Measurements from ENCODE around the gene COL16A1. TPM values are rescaled to one million over a fixed set of nuclear protein-coding genes. Genes with fewer than 3 reads are reported as not detected.

The COL16A1 gene
- total and polyA plus RNA-seq, 2 of the 13 experiments (the other 11 are each of a cell fraction or from before 2014, with no cell fraction given) = 4.3 to 12.2 TPM

DNA sequence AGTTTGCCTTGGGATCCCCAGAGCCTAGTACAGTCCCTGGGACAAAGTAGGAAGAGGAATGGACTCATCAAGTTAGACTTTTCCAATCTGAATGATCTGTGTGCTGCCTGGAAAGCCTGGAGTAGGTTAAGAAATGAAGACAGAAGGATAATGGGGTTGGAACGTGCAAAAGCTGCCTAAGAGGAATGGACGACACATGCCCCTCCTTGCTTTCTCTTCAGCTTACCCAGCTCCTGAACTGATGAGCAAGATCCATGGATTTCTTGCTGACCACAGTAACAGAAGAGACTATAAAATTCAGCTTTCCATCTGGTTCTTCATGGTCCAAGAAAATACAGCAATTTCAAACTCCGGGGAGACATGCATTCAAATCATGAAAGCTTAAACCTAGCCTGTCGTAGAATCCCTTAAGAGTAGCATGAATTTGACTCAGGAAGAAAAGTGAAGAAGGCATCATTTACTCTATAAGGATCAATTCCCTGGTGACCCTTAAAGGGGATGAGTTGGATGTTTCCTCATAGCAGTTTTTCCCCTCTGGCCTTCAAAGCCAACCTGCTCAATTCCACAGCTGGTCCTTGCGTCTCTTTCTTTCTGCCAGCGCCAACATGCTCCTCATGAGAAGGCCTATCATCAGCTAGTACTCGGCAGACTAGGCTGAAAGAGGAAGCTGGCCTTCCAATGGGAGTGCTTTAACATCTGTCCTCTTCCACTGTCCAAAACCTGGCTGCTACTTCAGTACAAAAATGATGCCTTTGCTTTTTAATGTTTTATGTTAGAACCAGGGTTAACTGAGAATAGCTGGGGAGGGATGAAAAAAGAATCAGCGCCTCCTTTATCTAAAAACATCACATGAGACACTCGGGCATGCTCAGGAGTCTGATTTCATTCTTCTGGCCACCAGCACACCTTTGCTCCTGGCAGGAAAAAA is 53.4 kb downstream of the COL16A1 start:
- POLR2A ChIA-PET = interaction anchor here (1.4 to 2.0 kb wide), 3 partner anchors 51 to 65 kb away, joined by 5 to 6 read pairs (median 5); no protein-coding TSS in a partner anchor
- Histone ChIP-seq H3K4me3 (replicated peaks in 1 of 3; ENCODE audit: insufficient read depth in 1 of 3, low read depth in 2 of 3, low read length in 3 of 3) (no peak overlapping the region), H3K79me2 (ENCODE audit: insufficient read depth, low read length) (no peaks in the 10 kb centered on the region), H3K9me3 (ENCODE audit: low read length) (no peaks in the 10 kb centered on the region), H3K27ac (ENCODE audit: extremely low read length, insufficient read depth, low read length) (no peak overlapping the region), H3K4me1 (ENCODE audit: insufficient read depth, low read length) (peaks cover 51% of the 10 kb centered on the region), H3K9ac (ENCODE audit: insufficient read depth, low read depth, low read length) (no peak overlapping the region), H3K27me3 (ENCODE audit: control insufficient read depth in 1 of 2, insufficient read depth in 2 of 2, low read length in 2 of 2) (no peaks in the 10 kb centered on the region), H2AFZ (ENCODE audit: low read length) (no peak overlapping the region), H3K4me2 (ENCODE audit: low read depth, low read length) (0 out of 2 replicates have a peak overlapping the region, but pooled peaks have one; percentile 9), H4K20me1 (ENCODE audit: insufficient read depth, low read length) (no peaks in the 10 kb centered on the region), H3K36me3 (replicated peaks in 1 of 2; ENCODE audit: control insufficient read depth in 1 of 2, insufficient read depth in 2 of 2, low read length in 2 of 2) (no peaks in the 10 kb centered on the region)
- no peak for DNase-seq (ENCODE audit: low spot score)
- in situ Hi-C loops (cut with HindIII; ENCODE audit: extremely low pct_ligation_motif_present, low pct_unique_long_range_greater_than_20kb) (no loop called here), intact Hi-C loops (cut with micrococcal nuclease; ENCODE audit: unreplicated experiment) (no loop called here)
- no peak for FAIRE-seq
- TF ChIP-seq RXRB (CRISPR knock-in tag; IDR thresholded peaks at IDR 0.05; ENCODE audit: borderline replicate concordance) = peak; percentile 29; the same call in 1 of the 2 replicates
- TF ChIP-seq ZNF496 (CRISPR knock-in tag; IDR thresholded peaks at IDR 0.05; ENCODE audit: insufficient replicate concordance) = no peak
- CTCF ChIA-PET (ENCODE audit: low intra/inter-chr PET ratio, low total read pairs) = no interaction called here
- BruUV-seq (replicated peaks) = no TSS peak
- ATAC-seq = no peak
- 45% methylated on average over 9 of the region's 9 CpGs for WGBS (ENCODE audit: low lambda C conversion rate)

DNA sequence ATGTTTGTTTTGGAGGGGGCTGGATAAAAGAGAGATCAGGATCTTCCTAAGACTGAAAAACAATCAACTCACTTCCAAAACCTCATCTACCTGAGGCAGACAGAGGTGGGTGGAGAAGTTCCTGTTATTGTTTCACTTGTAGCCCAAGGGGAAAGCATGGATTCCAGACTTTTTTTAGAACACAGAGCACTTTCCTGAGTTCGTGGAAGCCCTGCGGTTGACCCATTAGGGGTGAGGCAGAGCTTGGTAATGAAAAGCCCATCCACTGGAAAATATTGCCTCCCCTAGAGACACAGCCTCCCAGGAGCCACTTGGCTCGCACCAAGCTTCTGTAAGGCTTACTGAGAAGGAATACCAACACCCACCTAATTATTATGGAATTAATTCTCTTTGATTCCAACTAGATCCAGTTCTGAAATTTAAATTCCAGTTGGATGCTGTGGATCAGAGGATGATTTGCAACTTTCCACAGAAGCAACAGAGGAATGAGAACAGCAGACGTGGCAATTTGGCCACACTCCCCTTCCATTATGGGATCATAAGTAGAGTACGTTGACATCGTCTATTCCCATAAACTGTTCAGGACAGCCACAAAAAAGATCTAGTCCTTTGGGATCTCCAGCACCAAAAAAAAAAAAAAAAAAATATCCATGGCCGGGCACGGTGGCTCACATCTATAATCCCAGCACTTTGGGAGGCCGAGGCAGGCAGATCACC is 55.0 kb downstream of the COL16A1 start:
- in situ Hi-C loops (cut with HindIII; ENCODE audit: extremely low pct_ligation_motif_present, low pct_unique_long_range_greater_than_20kb) (no loop called here), intact Hi-C loops (cut with micrococcal nuclease; ENCODE audit: unreplicated experiment) (no loop called here)
- ChIA-PET POLR2A (interaction anchor here (0.7 to 0.8 kb wide), 3 partner anchors 55 to 494 kb away, joined by 3 to 6 read pairs (median 4); partner anchors contain the start of gene COL16A1), CTCF (ENCODE audit: low intra/inter-chr PET ratio, low total read pairs) (no interaction called here)
- Histone ChIP-seq H3K9ac (ENCODE audit: insufficient read depth, low read depth, low read length) (no peak overlapping the region), H4K20me1 (ENCODE audit: insufficient read depth, low read length) (no peaks in the 10 kb centered on the region), H3K79me2 (ENCODE audit: insufficient read depth, low read length) (peaks cover 6% of the 10 kb centered on the region), H2AFZ (ENCODE audit: low read length) (no peak overlapping the region), H3K4me1 (ENCODE audit: insufficient read depth, low read length) (peaks cover 54% of the 10 kb centered on the region), H3K4me3 (replicated peaks in 1 of 3; ENCODE audit: insufficient read depth in 1 of 3, low read depth in 2 of 3, low read length in 3 of 3) (no peak overlapping the region), H3K27ac (ENCODE audit: extremely low read length, insufficient read depth, low read length) (no peak overlapping the region), H3K36me3 (replicated peaks in 1 of 2; ENCODE audit: control insufficient read depth in 1 of 2, insufficient read depth in 2 of 2, low read length in 2 of 2) (no peaks in the 10 kb centered on the region), H3K27me3 (ENCODE audit: control insufficient read depth in 1 of 2, insufficient read depth in 2 of 2, low read length in 2 of 2) (no peaks in the 10 kb centered on the region; a peak in 1 of 5 replicates), H3K4me2 (ENCODE audit: low read depth, low read length) (peak overlapping the region; percentile 20; the same call in 1 of the 2 replicates), H3K9me3 (ENCODE audit: low read length) (no peaks in the 10 kb centered on the region)
- TF ChIP-seq TARDBP (CRISPR knock-in tag; IDR thresholded peaks at IDR 0.05) = no peak
- FAIRE-seq (no peak), DNase-seq (ENCODE audit: low spot score) (no peak), ATAC-seq (no peak)
- 71% methylated on average over 9 of the region's 9 CpGs for whole genome bisulfite sequencing (ENCODE audit: low lambda C conversion rate)
- no TSS peak for BruUV-seq (replicated peaks)
